Erythroblast (primary cell): Measurements from ENCODE around the gene PIAS3.

Source experiments
- GATA1 ChIP-seq: IDR thresholded peaks from 2 replicates; pipeline ENCODE4 v1.6.1; 2011; ENCODE audit warnings: low read depth, mild to moderate bottlenecking, control low read depth, low read length, moderate library complexity
- POLR2A ChIP-seq: IDR thresholded peaks from 2 replicates; pipeline ENCODE4 v1.6.1; 2011; ENCODE audit warnings: mild to moderate bottlenecking, low read length

DNA sequence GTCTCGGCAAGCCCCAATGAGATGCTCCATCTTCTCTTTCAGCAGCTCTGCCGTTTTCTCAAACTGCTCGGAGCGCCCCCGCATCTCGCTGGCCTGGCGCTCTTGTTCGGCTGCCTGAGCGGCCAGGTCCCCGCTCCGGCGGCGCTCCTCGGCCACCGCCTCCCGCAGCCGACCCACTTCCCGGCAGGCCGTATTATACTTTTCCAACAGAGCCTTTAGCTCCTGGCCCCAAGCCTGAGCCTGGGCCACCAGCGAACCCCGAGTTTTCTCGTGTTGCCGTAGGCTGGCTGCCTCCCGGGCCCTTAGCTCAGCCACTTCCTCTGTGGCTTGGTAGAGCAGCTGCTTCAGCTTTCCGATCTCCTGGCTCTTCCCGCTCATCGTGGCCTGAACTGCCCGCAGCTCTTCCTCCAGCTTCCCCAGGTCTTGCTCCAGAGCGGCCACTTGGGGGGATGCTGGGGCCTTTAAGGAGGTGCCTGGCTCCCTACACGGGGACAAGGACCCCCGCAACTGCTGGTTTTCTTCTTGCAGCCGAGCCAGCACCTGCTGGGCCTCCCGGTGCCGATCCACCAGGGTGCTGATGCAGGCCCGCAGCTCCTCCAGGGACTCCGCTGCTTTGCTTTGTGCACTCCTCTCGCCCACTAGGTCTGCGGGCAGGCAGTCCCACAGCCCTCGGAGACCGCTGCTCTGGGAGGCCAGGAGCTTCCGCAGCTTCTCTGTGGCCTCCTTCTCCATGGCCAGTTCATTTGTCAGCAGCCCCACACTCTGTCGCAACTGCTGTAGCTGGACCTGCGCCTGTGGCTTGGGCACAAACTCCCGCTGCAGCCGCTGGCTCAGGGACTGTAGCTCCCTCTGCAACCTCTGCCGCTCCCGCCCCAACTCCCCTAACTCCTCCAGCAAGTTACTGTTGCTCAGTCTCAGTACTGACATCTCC lies 13.4 kb upstream of the PIAS3 start:
- no peak for TF ChIP-seq POLR2A
- no peak for TF ChIP-seq GATA1
